H1 (cell line): ENCODE measurements around the gene HES2. TPM values are rescaled to one million over a fixed set of nuclear protein-coding genes. Genes with fewer than 3 reads are reported as not detected.
"Not testable (repeated sequence)": the region's sequence is repeated elsewhere in the genome, so short reads cannot be mapped to it uniquely, and the experiment has no call there.

ENCODE experiments used
- CTCF ChIA-PET: fragments of 300-600 bp; sonication (Branson Sonifier 250); formaldehyde crosslinking; loops from one replicate; lab custom pipeline; 2021; ENCODE audit not compliant: partially characterized antibody; lab: Charles Lee
- POLR2A ChIA-PET: fragments of 300-600 bp; sonication (Branson Sonifier 250); formaldehyde crosslinking; loops from one replicate; lab custom pipeline; 2021; ENCODE audit warnings: inconsistent platforms; ENCODE audit not compliant: partially characterized antibody; lab: Charles Lee
- DNase-seq, 2 experiments: peaks; one replicate each; pipeline versions ENCODE4 v3.0.0 to v3.0.0-alpha.2; 2010 to 2022; ENCODE audit warnings: low spot score in 2 of 2, low read depth in 1 of 2, mixed read lengths in 1 of 2
- FAIRE-seq: peaks from 2 replicates; lab custom pipeline; 2011; peaks lifted over from hg19 to GRCh38; lab: Jason Lieb, UNC
- H2AFZ ChIP-seq: 2 replicates; pipeline ENCODE4 v1.8.1; 2012; ENCODE audit warnings: low read length, inconsistent platforms
- H2AK5ac ChIP-seq: 2 replicates; pipeline ENCODE4 v1.6.1; 2013; ENCODE audit warnings: low read depth, low read length
- H2BK120ac ChIP-seq: replicated peaks from 2 replicates; pipeline ENCODE3; 2013; ENCODE audit warnings: low read depth, low read length, inconsistent platforms
- H2BK12ac ChIP-seq: 2 replicates; pipeline ENCODE4 v1.6.1; 2013; ENCODE audit warnings: low read depth, low read length
- H2BK15ac ChIP-seq: 2 replicates; pipeline ENCODE4 v1.6.1; 2013; ENCODE audit warnings: low read length
- H2BK20ac ChIP-seq: 2 replicates; pipeline ENCODE4 v1.6.1; 2013; ENCODE audit warnings: low read length
- H2BK5ac ChIP-seq: 2 replicates; pipeline ENCODE4 v1.6.1; 2013; ENCODE audit warnings: low read depth, low read length
- H3K14ac ChIP-seq: 2 replicates; pipeline ENCODE4 v1.6.1; 2013; ENCODE audit warnings: inconsistent platforms; ENCODE audit not compliant: insufficient read length
- H3K18ac ChIP-seq: 2 replicates; pipeline ENCODE4 v1.6.1; 2013; ENCODE audit warnings: low read length; ENCODE audit errors: extremely low read depth
- H3K23ac ChIP-seq: 2 replicates; pipeline ENCODE4 v1.6.1; 2013; ENCODE audit warnings: inconsistent platforms; ENCODE audit not compliant: insufficient read length
- H3K23me2 ChIP-seq: 2 replicates; pipeline ENCODE4 v1.6.1; 2013; ENCODE audit warnings: low read depth, low read length
- H3K27ac ChIP-seq: 2 replicates; pipeline ENCODE4 v1.6.1; 2011; ENCODE audit warnings: low read depth, low read length, inconsistent platforms
- H3K27me3 ChIP-seq, 4 experiments: replicated peaks in 1 of 4; 1 replicate in 1 of 4; 2 replicates in 3 of 4; pipeline versions ENCODE4 v1.6.1 to v1.8.1; 2011 to 2013; ENCODE audit warnings: low read length in 3 of 4, mild to moderate bottlenecking in 3 of 4, inconsistent platforms in 2 of 4, mixed read lengths in 2 of 4, moderate library complexity in 1 of 4; ENCODE audit not compliant: control insufficient read depth in 3 of 4, insufficient read depth in 3 of 4; ENCODE audit errors: extremely low read depth in 1 of 4
- H3K36me3 ChIP-seq, 4 experiments: 2 replicates each; pipeline versions ENCODE4 v1.6.1 to v1.8.1; 2011 to 2013; ENCODE audit warnings: mild to moderate bottlenecking in 4 of 4, low read length in 3 of 4, moderate library complexity in 2 of 4, control low read depth in 1 of 4, inconsistent platforms in 1 of 4; ENCODE audit not compliant: insufficient read depth in 4 of 4, control insufficient read depth in 2 of 4
- H3K4ac ChIP-seq: replicated peaks from 2 replicates; pipeline ENCODE3; 2013; ENCODE audit warnings: low read length, low read depth, mixed read lengths, inconsistent platforms; ENCODE audit not compliant: insufficient read length
- H3K4me1 ChIP-seq, 4 experiments: replicated peaks in 1 of 4; 1 replicate in 1 of 4; 2 replicates in 3 of 4; pipeline versions ENCODE4 v1.6.1 to v1.8.1; 2011 to 2013; ENCODE audit warnings: low read length in 3 of 4, inconsistent platforms in 2 of 4, mixed read lengths in 1 of 4; ENCODE audit not compliant: insufficient read depth in 4 of 4, control insufficient read depth in 3 of 4
- H3K4me2 ChIP-seq, 2 experiments: 2 replicates each; pipeline versions ENCODE4 v1.6.1 to v1.8.1; 2011 to 2013; ENCODE audit warnings: low read depth in 2 of 2, low read length in 2 of 2, control low read depth in 1 of 2, inconsistent platforms in 1 of 2, mild to moderate bottlenecking in 1 of 2; ENCODE audit not compliant: insufficient read depth in 1 of 2
- H3K4me3 ChIP-seq, 4 experiments: fragments of 200-600, 300-600 bp in 1 of 4; sonication (generic), shearing (Covaris generic), sonication (Bioruptor Twin) in 1 of 4; 2 replicates each; pipeline versions ENCODE4 v1.5.1 to v1.8.1; 2011 to 2016; ENCODE audit warnings: low read length in 4 of 4, low read depth in 3 of 4, control low read depth in 2 of 4, inconsistent platforms in 2 of 4, mild to moderate bottlenecking in 2 of 4, mixed read lengths in 1 of 4, moderate library complexity in 1 of 4; ENCODE audit not compliant: insufficient read depth in 2 of 4; ENCODE audit errors: extremely low read depth in 1 of 4
- H3K56ac ChIP-seq: replicated peaks from 2 replicates; pipeline ENCODE3; 2013; ENCODE audit warnings: low read depth, mild to moderate bottlenecking, mixed read lengths, low read length, inconsistent platforms; ENCODE audit not compliant: insufficient read length
- H3K79me1 ChIP-seq: 2 replicates; pipeline ENCODE4 v1.6.1; 2013; ENCODE audit warnings: low read depth, low read length, control low read depth
- H3K79me2 ChIP-seq, 2 experiments: 2 replicates each; pipeline versions ENCODE4 v1.6.1 to v1.8.1; 2012 to 2013; ENCODE audit warnings: low read length in 2 of 2, mild to moderate bottlenecking in 2 of 2, inconsistent platforms in 1 of 2; ENCODE audit not compliant: insufficient read depth in 2 of 2, control insufficient read depth in 1 of 2
- H3K9ac ChIP-seq, 4 experiments: replicated peaks in 1 of 4; 1 replicate in 1 of 4; 2 replicates in 3 of 4; pipeline versions ENCODE4 v1.6.1 to v1.8.1; 2011 to 2013; ENCODE audit warnings: low read depth in 3 of 4, low read length in 3 of 4, control low read depth in 2 of 4, mild to moderate bottlenecking in 2 of 4, moderate library complexity in 2 of 4, inconsistent platforms in 1 of 4; ENCODE audit errors: extremely low read depth in 1 of 4
- H3K9me3 ChIP-seq, 2 experiments: 2 replicates each; pipeline versions ENCODE4 v1.6.1 to v1.8.1; 2012 to 2013; ENCODE audit warnings: mild to moderate bottlenecking in 2 of 2, moderate library complexity in 2 of 2, control low read depth in 1 of 2, inconsistent platforms in 1 of 2, low read depth in 1 of 2, low read length in 1 of 2, mixed read lengths in 1 of 2; ENCODE audit not compliant: insufficient read depth in 2 of 2
- H4K20me1 ChIP-seq, 2 experiments: replicated peaks in 1 of 2; 2 replicates each; pipeline versions ENCODE3 to v1.8.1; 2011 to 2013; ENCODE audit warnings: inconsistent platforms in 2 of 2, low read length in 2 of 2, mild to moderate bottlenecking in 1 of 2; ENCODE audit not compliant: insufficient read depth in 2 of 2, control insufficient read depth in 1 of 2
- H4K5ac ChIP-seq: 2 replicates; pipeline ENCODE4 v1.6.1; 2013; ENCODE audit warnings: low read length, low read depth, mixed read lengths, inconsistent platforms; ENCODE audit not compliant: insufficient read length
- H4K8ac ChIP-seq: 2 replicates; pipeline ENCODE4 v1.8.0; 2013; ENCODE audit warnings: mild to moderate bottlenecking, moderate library complexity, low read length, inconsistent platforms; ENCODE audit not compliant: insufficient read depth; ENCODE audit errors: extremely low read depth
- H4K91ac ChIP-seq: replicated peaks from 2 replicates; pipeline ENCODE3; 2013; ENCODE audit warnings: low read length, mixed read lengths, inconsistent platforms; ENCODE audit not compliant: insufficient read length
- POLR2A ChIP-seq, 2 experiments: IDR thresholded peaks; 1 replicate in 1 of 2; 2 replicates in 1 of 2; pipeline ENCODE4 v1.6.1; 2011; ENCODE audit warnings: low read depth in 2 of 2, low read length in 2 of 2, mild to moderate bottlenecking in 2 of 2; ENCODE audit errors: control extremely low read depth in 1 of 2
- WGBS, 2 experiments: shearing (Covaris generic) in 1 of 2; methylation state at CpG; one replicate each; pipeline versions ENCODE4 v1.1.6 to v1.1.7; 2013 to 2015; ENCODE audit warnings: low lambda C conversion rate in 2 of 2, mixed read lengths in 2 of 2, inconsistent platforms in 1 of 2, low coverage in 1 of 2, missing lambda C conversion rate in 1 of 2; ENCODE audit not compliant: insufficient replicate concordance in 2 of 2, insufficient coverage in 1 of 2, insufficient read length in 1 of 2; ENCODE audit errors: extremely low coverage in 1 of 2, missing lambda C conversion rate in 1 of 2; 5-methylcytosine and 5-hydroxymethylcytosine counted together
- polyA plus RNA-seq, 7 experiments: library from polyadenylated mRNA; depleted of rRNA in 3 of 7; stranded (reverse) in 5 of 7; unstranded in 2 of 7; fragments of >200 nt in 5 of 7; fragments of 200-250 nt in 2 of 7; gene quantifications; 1 replicate in 5 of 7; 2 replicates in 1 of 7; 4 replicates in 1 of 7; pipeline versions ENCODE4 v1.2.1 to v1.2.3, GENCODE V29; 2011 to 2013; ENCODE audit warnings: missing spikeins in 2 of 7, mixed read lengths in 2 of 7
- total RNA-seq: library from RNA; stranded (reverse); fragmentation: NEBNext Ultra II Directional; extraction: Animal tissue kit (Norgen Biotek cat#: 25700); gene quantifications from 2 replicates; pipeline ENCODE4 v1.2.1, GENCODE V29; 2021

Gene HES2
- total and polyA plus RNA-seq, 2 of the 8 experiments (the other 6 are each of a cell fraction or from before 2014, with no cell fraction given) = 0.15 to 0.53 TPM

DNA sequence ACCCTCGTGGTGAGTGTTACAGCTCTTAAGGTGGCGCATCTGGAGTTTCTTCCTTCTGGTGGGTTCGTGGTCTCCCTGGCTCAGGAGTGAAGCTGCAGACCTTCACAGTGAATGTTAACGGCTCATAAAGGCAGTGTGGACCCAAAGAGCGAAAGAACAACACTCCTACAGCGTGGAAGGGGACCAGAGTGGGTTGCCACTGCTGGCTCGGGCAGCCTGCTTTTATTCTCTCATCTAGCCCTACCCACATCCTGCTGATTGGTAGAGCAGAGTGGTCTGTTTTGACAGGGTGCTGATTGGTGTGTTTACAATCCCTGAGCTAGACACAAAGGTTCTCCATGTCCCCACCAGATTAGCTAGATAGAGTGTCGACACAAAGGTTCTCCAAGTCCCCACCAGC, 24.6 kb downstream of the HES2 start:
- FAIRE-seq, H2BK5ac ChIP-seq, H2BK20ac ChIP-seq, H3K9ac ChIP-seq, H3K4me2 ChIP-seq, H3K18ac ChIP-seq, H3K27ac ChIP-seq, H2AFZ ChIP-seq, H2BK120ac ChIP-seq, H3K23ac ChIP-seq, H4K8ac ChIP-seq, H4K91ac ChIP-seq, H4K5ac ChIP-seq, H3K27me3 ChIP-seq, H3K9me3 ChIP-seq, H3K4ac ChIP-seq, H2BK12ac ChIP-seq, DNase-seq, H3K14ac ChIP-seq, H4K20me1 ChIP-seq, H3K36me3 ChIP-seq, H3K23me2 ChIP-seq, H2AK5ac ChIP-seq, H2BK15ac ChIP-seq, H3K4me3 ChIP-seq, H3K56ac ChIP-seq, H3K79me1 ChIP-seq: not testable (repeated sequence)
- WGBS, 2 experiments = 89% methylated on average over 8 of the region's 8 CpGs; no CpG with 5 or more reads in 1 of the 2 experiments
- peaks cover 0 to 24% of the 10 kb centered on the region in 2 experiments; a peak in 3 of 4 replicates for H3K79me2 ChIP-seq
- 0 out of 3 replicates have a peak, but pooled peaks of 1 of the 2 experiments have one; percentile 7 for TF ChIP-seq POLR2A (IDR thresholded peaks at IDR 0.05; ENCODE audit: control extremely low read depth in 1 of 2, low read depth in 2 of 2, low read length in 2 of 2)
- ChIA-PET CTCF (interaction anchor here (0.8 to 58.4 kb wide), 11 partner anchors 11 to 149 kb away, joined by 3 to 1769 read pairs (median 4); no protein-coding TSS in a partner anchor), POLR2A (interaction anchor here (1.3 to 5.9 kb wide), 6 partner anchors 10 to 46 kb away, joined by 3 to 29 read pairs (median 14); no protein-coding TSS in a partner anchor)
- H3K4me1 ChIP-seq = peaks cover 0 to 11% (median 9%) of the 10 kb centered on the region in 4 experiments; a peak in 5 of 7 replicates
